ENCODE results near the gene CCDC178.

- TF ChIP-seq POLR2A (IDR thresholded peaks at IDR 0.05), result no peak
- TF ChIP-seq, protein P1, sequence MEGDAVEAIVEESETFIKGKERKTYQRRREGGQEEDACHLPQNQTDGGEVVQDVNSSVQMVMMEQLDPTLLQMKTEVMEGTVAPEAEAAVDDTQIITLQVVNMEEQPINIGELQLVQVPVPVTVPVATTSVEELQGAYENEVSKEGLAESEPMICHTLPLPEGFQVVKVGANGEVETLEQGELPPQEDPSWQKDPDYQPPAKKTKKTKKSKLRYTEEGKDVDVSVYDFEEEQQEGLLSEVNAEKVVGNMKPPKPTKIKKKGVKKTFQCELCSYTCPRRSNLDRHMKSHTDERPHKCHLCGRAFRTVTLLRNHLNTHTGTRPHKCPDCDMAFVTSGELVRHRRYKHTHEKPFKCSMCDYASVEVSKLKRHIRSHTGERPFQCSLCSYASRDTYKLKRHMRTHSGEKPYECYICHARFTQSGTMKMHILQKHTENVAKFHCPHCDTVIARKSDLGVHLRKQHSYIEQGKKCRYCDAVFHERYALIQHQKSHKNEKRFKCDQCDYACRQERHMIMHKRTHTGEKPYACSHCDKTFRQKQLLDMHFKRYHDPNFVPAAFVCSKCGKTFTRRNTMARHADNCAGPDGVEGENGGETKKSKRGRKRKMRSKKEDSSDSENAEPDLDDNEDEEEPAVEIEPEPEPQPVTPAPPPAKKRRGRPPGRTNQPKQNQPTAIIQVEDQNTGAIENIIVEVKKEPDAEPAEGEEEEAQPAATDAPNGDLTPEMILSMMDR (IDR thresholded peaks at IDR 0.05), result no peak
Observed at GRCh38 chr18:32915516-32915915, 525.0 kb downstream of the CCDC178 start.

Data from adrenal gland (tissue), 5 donors.